HCT116 (cell line): Measurements from ENCODE around the gene ZNF358.

Source experiments
- POLR2A ChIP-seq: IDR thresholded peaks from 2 replicates; pipeline ENCODE4 v1.7.0; 2011; ENCODE audit warnings: borderline replicate concordance; ENCODE audit not compliant: insufficient read depth, insufficient read length; ENCODE audit errors: extremely low read depth
- TF ChIP-seq, protein P1 (sequence below), 3 experiments: fragments of 200-600 bp in 1 of 3; sonication (generic) in 1 of 3; IDR thresholded peaks in 2 of 3; conservative IDR thresholded peaks in 1 of 3; 2 replicates each; pipeline ENCODE4 v1.5.1; 2012 to 2017; ENCODE audit warnings: low read depth in 2 of 3, low read length in 2 of 3, antibody characterized with exemption in 1 of 3, borderline replicate concordance in 1 of 3, control low read depth in 1 of 3, mild to moderate bottlenecking in 1 of 3, mixed read lengths in 1 of 3, mixed run types in 1 of 3, moderate library complexity in 1 of 3; ENCODE audit not compliant: insufficient read depth in 1 of 3

DNA sequence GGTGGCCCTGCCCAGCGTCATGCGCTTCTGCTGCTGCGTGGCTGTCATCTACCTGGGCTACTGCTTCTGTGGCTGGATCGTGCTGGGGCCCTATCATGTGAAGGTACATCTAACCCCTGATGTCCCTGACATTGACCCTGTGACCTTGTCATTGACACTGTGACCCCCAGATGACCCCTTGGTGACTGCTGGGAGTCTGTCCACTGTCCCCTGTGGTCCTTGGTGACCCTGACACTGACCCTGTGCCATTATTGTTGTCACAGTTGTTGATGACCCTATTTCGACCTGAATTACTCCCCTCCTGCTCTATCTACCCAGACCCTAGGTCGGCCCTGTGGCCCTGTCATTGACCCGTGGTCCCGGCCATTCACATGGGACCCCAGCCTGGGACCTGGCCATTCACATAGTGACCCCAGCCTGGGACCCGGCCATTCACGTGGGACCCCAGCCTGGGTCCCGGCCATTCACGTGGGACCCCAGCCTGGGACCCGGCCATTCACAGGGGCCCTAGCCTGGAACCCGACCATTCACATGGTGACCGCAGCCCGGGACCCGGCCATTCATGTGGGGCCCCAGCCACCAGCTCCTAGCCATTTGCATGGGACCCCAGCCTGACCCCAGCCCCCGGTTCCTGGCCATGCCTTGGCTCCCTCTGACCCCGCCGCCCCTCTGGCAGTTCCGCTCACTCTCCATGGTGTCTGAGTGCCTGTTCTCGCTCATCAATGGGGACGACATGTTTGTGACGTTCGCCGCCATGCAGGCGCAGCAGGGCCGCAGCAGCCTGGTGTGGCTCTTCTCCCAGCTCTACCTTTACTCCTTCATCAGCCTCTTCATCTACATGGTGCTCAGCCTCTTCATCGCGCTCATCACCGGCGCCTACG lies 13.9 kb downstream of the ZNF358 start:
- no peak for TF ChIP-seq POLR2A
- TF ChIP-seq, protein P1, sequence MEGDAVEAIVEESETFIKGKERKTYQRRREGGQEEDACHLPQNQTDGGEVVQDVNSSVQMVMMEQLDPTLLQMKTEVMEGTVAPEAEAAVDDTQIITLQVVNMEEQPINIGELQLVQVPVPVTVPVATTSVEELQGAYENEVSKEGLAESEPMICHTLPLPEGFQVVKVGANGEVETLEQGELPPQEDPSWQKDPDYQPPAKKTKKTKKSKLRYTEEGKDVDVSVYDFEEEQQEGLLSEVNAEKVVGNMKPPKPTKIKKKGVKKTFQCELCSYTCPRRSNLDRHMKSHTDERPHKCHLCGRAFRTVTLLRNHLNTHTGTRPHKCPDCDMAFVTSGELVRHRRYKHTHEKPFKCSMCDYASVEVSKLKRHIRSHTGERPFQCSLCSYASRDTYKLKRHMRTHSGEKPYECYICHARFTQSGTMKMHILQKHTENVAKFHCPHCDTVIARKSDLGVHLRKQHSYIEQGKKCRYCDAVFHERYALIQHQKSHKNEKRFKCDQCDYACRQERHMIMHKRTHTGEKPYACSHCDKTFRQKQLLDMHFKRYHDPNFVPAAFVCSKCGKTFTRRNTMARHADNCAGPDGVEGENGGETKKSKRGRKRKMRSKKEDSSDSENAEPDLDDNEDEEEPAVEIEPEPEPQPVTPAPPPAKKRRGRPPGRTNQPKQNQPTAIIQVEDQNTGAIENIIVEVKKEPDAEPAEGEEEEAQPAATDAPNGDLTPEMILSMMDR (IDR thresholded peaks at IDR 0.05 in 2 of 3, conservative IDR thresholded peaks at IDR 0.05 in 1 of 3; ENCODE audit: borderline replicate concordance in 1 of 3, insufficient read depth in 1 of 3, low read depth in 2 of 3, low read length in 2 of 3), result no peak
